Activated CD8-positive, alpha-beta memory T cell treated with anti-CD3 and anti-CD28 coated beads, Interleukin-2, amount 50 U/mL, for 24 hours (primary cell): ENCODE results near the gene AFAP1.

ENCODE experiments used
- DNase-seq: peaks from one replicate; pipeline ENCODE4 v3.0.0-alpha.2; 2020; ENCODE audit errors: extremely low read depth

AFAP1 gene

DNA sequence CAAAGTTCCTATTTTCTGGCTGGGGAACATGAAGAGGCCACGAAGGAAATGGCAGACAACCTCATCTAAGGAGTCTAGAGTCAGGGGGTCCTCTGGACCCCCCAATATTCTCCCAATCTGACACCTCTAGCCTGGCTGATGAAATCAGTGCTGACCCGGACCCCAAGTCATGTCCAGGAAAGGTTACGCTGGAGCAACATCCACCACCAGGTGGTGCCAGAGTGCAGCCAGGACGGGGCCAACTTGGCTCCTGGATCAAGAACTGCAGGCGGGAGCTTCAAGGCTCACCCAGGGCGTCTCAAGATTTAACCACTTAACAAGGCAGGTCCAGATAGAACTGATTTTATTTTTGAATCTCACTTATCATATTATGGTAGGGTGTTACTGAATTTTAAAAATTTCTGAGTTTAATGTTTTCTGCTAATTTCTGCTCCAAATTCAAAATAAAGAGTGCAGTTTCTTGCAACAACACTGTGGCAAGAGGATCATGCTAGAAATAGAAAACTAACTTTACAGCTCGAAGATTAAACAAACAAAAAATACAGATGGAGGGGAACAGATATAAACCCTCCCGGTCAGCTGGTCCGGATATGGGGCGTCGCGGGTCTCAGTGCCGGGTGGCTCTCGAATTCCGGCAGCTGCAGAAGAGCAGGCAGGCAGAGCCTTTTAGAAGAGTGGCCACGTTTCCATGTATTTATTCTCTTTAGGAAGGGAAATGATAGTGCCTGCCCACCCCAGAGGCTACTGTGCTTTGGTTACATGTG, 135.5 kb downstream of the AFAP1 start:
- DNase-seq = peak; percentile 70

DNA sequence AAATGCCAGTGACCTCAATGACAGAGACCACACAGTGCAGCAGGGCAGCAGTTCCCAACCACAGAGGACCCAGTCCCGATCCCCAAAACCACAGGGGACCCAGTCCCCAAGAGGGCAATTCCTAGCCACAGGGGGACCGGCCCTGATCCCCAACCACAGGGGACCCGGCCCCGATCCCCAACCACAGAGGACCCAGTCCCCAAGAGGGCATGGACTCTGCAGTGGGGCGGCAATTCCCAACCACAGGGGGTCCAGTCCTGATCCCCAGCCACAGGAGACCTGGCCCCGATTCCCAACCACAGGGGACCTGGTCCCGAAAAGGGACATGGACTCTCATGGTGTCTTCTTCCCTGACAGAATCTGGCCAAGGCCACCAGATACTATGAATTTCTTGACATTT, 136.3 kb downstream of the AFAP1 start:
- DNase-seq = no peak

- peak; percentile 62 for DNase-seq
Observed at GRCh38 chr4:7802093-7802726, 137.5 kb downstream of the AFAP1 start.

DNA sequence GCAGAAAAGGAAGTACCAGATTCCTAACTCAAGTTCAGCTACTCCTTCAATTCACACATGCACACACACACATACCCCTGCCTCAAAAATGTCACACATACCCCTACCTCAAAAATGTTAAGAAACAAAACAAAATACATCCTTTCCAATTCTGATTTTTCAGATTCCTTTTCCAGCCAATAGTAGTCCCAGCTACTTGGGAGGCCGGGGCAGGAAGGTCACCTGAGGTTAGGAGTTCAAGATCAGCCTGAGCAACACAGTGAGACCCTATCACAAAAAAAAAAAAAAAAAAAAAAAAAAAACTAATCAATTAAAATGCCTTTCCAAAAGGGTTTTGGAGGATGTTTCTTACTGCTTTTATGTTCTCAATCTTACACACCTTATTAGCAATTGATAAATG, 138.0 kb downstream of the AFAP1 start:
- DNase-seq = no peak

DNA sequence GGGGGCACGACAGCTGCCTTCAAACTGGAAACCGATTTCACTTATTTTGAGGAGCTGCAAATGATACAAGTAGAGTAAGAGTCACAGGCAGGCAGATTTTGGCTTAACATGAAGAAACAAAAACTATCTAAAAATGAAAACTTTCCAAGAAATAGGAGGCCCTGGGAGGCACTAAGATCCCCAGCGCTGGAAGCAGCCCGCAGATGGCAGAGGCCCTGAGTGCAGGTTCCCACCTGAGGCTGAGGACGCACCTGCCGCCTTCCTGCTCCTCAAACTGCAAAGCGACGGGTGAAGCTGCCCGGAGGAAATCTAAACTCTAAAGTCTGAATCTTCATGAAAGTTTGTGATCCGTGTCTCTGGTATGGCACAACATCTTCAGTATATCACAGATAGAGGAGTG, 138.7 kb downstream of the AFAP1 start:
- DNase-seq = no peak

GRCh38 chr4:7800410-7800809, 139.3 kb downstream of the AFAP1 start:
- DNase-seq = no peak

DNA sequence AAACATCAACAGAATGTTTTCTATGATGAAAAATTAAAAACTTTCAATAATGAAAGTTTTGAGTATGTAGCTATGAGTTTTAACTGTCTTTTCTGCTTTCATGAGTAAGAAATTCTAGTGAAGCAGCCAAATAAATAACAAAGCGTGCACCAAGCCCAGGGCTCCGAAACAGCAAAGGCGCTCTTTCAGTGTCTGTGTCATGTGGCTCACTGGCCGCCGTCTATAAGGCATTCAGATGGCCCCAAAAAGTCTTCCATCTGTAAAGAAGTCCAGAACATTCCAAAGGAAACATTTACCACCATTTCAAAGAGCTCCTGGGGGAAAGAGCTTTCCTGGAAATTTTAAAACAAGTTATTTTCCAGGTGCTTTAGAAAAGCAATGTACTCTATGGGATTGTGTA, 139.9 kb downstream of the AFAP1 start:
- DNase-seq = no peak

DNA sequence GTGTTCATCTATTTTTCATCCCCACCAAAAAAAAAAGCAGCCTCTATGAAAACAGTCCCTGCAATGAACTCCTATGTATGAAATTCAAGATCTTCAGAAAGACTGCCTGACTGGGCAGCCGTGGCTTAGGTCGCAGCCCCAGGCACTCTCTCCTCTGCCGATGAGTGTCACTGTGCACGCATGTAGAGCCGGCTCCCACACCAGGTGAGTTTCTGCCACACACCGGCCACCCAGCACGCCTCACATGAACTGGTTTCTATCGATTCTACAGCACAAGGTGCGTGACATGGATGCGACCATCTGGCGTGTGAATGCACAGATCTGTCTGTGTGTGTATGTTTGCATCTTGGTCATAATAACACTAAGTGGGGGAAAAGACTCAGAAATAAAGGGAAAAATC, 140.4 kb downstream of the AFAP1 start:
- DNase-seq = no peak

GRCh38 chr4:7798178-7798995, 141.3 kb downstream of the AFAP1 start:
- no peak for DNase-seq

DNA sequence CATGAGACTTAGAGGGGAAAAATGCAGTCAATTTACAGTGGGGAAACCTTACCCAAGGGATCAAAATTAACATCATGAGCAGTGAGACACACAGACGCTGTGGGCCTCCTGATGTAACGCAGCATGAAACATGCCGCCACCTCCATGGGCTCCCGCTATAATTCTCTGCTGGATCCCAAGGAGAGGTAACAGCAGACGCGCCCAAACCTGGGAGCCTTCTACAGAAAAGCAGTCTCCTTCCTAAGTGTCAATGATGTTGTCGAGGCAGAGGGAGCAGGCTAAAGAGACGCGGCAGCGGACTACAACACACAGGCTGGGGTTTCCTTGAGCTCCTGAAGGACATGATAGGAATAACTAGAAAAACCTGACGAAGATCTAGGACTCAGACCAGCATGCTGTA, 142.3 kb downstream of the AFAP1 start:
- DNase-seq = no peak

GRCh38 chr4:7795983-7796382, 143.7 kb downstream of the AFAP1 start:
- DNase-seq = no peak

GRCh38 chr4:7793186-7793585, 146.5 kb downstream of the AFAP1 start:
- DNase-seq = no peak

- no peak for DNase-seq
Observed at GRCh38 chr4:7792616-7793015, 147.0 kb downstream of the AFAP1 start.

DNA sequence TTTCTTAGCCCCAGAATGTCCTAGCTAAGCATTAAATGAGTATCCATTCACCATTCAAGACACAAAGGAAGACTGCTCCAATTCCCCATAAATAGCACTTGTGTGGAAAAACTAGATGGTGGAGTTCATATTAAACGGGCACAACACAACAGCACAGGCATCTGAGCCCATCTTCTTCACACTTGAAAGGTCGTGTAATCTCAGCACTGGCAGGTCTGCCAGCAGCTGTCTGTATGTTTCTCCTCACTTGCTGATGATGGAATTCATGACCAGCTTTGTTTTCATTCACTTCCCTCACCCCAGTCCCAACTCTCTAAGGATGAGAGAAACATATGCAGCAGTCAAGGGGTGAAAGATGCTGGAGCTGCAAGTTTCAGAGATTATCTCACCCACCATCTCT, 148.7 kb downstream of the AFAP1 start:
- DNase-seq = no peak

- no peak for DNase-seq
Observed at GRCh38 chr4:7790023-7790422, 149.6 kb downstream of the AFAP1 start.

GRCh38 chr4:7788694-7789425, 150.8 kb downstream of the AFAP1 start:
- no peak for DNase-seq

DNA sequence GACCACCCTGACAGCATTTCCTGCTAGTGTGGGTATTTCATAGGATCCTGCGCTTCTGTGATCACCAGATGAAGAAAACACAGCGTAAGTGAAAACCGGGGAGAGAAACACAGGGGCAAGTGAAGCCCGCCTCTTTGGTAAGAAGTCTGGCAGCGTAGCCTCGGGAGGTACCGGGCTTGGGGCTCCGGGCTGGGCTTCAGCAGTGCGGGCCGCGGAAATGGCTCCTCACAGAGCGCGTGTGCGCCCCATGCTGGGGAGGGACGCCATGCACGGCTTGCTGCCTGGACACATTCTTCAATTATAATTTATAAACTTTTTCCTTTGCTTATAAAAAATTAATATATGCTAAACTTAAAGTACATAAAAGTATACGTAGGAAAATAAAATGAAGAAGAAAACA, 151.5 kb downstream of the AFAP1 start:
- DNase-seq = no peak

GRCh38 chr4:7787681-7788141, 151.9 kb downstream of the AFAP1 start:
- no peak for DNase-seq

- DNase-seq = no peak
Observed at GRCh38 chr4:7787067-7787466, 152.6 kb downstream of the AFAP1 start.

- no peak for DNase-seq
Observed at GRCh38 chr4:7786517-7786916, 153.1 kb downstream of the AFAP1 start.

DNA sequence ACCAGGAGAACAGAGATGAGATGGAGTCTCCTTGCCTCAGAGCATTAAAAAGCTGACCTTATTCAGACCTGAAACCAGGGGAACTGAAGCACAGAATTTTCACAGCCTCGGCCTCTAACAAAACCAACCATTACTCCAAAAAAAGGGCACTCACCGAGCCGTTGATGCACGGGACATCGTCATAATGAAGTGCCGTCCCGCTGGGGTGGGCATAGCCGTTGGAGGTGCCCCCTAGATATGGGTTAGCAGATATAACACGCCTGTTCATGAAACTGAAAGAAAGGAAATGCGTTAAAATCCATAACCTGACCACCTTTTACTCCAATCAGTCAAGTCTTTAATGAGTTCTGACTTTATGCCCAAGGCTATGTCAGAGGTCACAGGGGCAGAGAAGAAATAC, 153.6 kb downstream of the AFAP1 start:
- DNase-seq = no peak

DNA sequence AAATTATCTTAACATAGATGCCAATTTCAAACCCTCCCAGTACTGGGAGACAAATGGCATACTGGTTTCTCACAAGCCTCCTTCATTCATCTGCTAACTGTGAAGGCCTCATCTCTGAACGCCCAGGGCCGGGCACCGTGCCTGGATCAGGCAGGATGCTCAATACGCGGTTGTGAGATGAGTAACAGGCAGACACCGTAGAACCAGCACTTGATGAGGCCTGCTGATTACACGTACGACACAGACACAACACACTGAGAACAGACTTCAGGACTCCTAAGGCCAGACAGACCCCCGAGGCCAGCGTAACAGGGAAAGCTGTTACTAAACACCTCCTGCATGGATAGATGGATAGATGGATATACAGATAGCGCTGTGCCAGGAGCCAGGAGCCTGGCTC, 154.6 kb downstream of the AFAP1 start:
- DNase-seq = no peak
